DND-41 (cell line): ENCODE results near the gene RPL41.

Source experiments
- EZH2 ChIP-seq: IDR thresholded peaks from 3 replicates; pipeline ENCODE4 v1.6.1; 2012; ENCODE audit warnings: borderline replicate concordance, low read depth, mild to moderate bottlenecking, moderate library complexity, low read length, inconsistent platforms; ENCODE audit not compliant: severe bottlenecking
- TF ChIP-seq, protein P1 (sequence below): IDR thresholded peaks from 2 replicates; pipeline ENCODE4 v1.5.1; 2012; ENCODE audit warnings: borderline replicate concordance, low read length, moderate library complexity, mild to moderate bottlenecking; ENCODE audit not compliant: poor library complexity, severe bottlenecking; ENCODE audit errors: extremely low read depth

DNA sequence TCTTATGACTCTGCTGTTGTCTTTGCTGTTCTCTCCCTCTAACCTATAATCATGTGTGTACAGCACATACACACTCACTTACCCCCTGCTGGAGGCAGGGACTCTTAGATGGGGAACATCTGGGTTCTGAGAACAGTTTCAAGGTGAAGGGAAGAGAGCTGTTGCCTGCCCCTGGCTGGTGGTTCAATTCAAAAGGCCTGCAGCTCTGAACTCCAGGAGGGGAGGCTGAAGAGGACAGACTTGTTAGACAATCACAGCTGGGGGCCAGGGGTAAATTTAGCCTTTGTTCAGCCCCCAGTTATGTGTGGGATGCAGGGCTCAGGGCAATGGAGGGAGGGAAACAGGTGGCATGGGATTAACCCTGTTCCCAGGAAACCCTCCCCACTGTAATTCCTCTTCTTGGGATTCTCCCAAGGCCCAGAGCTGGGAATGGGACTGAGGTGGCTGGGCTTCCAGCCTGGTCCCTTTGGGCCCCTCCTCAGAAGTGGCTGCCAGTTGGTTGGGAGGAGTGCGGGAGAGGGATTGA lies 37.9 kb downstream of the RPL41 start:
- TF ChIP-seq EZH2, result no peak
- TF ChIP-seq, protein P1, sequence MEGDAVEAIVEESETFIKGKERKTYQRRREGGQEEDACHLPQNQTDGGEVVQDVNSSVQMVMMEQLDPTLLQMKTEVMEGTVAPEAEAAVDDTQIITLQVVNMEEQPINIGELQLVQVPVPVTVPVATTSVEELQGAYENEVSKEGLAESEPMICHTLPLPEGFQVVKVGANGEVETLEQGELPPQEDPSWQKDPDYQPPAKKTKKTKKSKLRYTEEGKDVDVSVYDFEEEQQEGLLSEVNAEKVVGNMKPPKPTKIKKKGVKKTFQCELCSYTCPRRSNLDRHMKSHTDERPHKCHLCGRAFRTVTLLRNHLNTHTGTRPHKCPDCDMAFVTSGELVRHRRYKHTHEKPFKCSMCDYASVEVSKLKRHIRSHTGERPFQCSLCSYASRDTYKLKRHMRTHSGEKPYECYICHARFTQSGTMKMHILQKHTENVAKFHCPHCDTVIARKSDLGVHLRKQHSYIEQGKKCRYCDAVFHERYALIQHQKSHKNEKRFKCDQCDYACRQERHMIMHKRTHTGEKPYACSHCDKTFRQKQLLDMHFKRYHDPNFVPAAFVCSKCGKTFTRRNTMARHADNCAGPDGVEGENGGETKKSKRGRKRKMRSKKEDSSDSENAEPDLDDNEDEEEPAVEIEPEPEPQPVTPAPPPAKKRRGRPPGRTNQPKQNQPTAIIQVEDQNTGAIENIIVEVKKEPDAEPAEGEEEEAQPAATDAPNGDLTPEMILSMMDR, result no peak
